ENCODE measurements around the gene NSUN2. TPM values are rescaled to one million over a fixed set of nuclear protein-coding genes. Genes with fewer than 3 reads are reported as not detected.

The NSUN2 gene
- total and polyA plus RNA-seq, 2 donors (not counting 3 experiments of a cell fraction or from before 2014, with no cell fraction given): 53.7 to 73.0 TPM

GRCh38 chr5:6666762-6667161 lies 33.9 kb upstream of the NSUN2 start:
- intact Hi-C loops (cut with micrococcal nuclease): no loop called here
- Histone ChIP-seq H3K4me2 (ENCODE audit: insufficient read depth, low read length) (no peak overlapping the region), H3K27me3 (ENCODE audit: control insufficient read depth in 2 of 2, insufficient read depth in 2 of 2, low read length in 2 of 2) (no peaks in the 10 kb centered on the region), H4K20me1 (replicated peaks; ENCODE audit: control insufficient read depth, extremely low read depth, insufficient read depth, low read length) (no peaks in the 10 kb centered on the region), H3K4me1 (ENCODE audit: control insufficient read depth, extremely low read depth, insufficient read depth, low read length) (no peaks in the 10 kb centered on the region), H3K9me1 (replicated peaks; ENCODE audit: control insufficient read depth, extremely low read depth, insufficient read depth, low read length) (no peaks in the 10 kb centered on the region), H3K36me3 (ENCODE audit: control insufficient read depth in 2 of 2, extremely low read depth in 1 of 2, insufficient read depth in 2 of 2, low read length in 2 of 2) (no peaks in the 10 kb centered on the region), H3K27ac (ENCODE audit: insufficient read depth, low read depth, low read length) (no peak overlapping the region), H3K79me2 (ENCODE audit: control insufficient read depth, insufficient read depth, low read length) (no peaks in the 10 kb centered on the region), H3K4me3 (replicated peaks in 1 of 3; ENCODE audit: insufficient read depth in 1 of 3, low read depth in 1 of 3, low read length in 3 of 3) (no peak overlapping the region), H3K9me3 (replicated peaks; ENCODE audit: control insufficient read depth, insufficient read depth, low read length) (no peaks in the 10 kb centered on the region), H3K9ac (replicated peaks; ENCODE audit: extremely low read depth, insufficient read depth, low read length) (no peak overlapping the region), H2AFZ (ENCODE audit: low read depth, low read length) (no peak overlapping the region)
- FAIRE-seq (no peak), DNase-seq (ENCODE audit: low read depth, low spot score) (no peak)
- no TSS peak for BruUV-seq (replicated peaks)
- TF ChIP-seq POLR2A (IDR thresholded peaks at IDR 0.05; ENCODE audit: low read depth, low read length) (no peak), JUN (IDR thresholded peaks at IDR 0.05; ENCODE audit: borderline replicate concordance, insufficient read depth, insufficient read length, low read depth) (no peak), FOS (IDR thresholded peaks at IDR 0.05; ENCODE audit: borderline replicate concordance, insufficient read depth, low read length) (no peak), POLR2AphosphoS5 (IDR thresholded peaks at IDR 0.05; ENCODE audit: insufficient read depth, low read depth, low read length) (no peak), CTCF (IDR thresholded peaks at IDR 0.05; ENCODE audit: extremely low read depth in 1 of 2, insufficient read depth in 1 of 2, low read depth in 1 of 2, low read length in 2 of 2) (no peak), EZH2 (IDR thresholded peaks at IDR 0.05; ENCODE audit: borderline replicate concordance, low read depth, low read length, severe bottlenecking) (no peak), MAX (IDR thresholded peaks at IDR 0.05; ENCODE audit: insufficient read depth, insufficient read length) (no peak), GATA2 (IDR thresholded peaks at IDR 0.05; ENCODE audit: insufficient read depth, insufficient read length, low read depth, low read length) (no peak), MYC (IDR thresholded peaks at IDR 0.05; ENCODE audit: low read depth, low read length) (no peak)
- ChIA-PET CTCF (no interaction called here), POLR2A (no interaction called here)
- dilution Hi-C loops (cut with MboI; ENCODE audit: extremely low pct_ligation_motif_present, low sequenced_read_pairs): no loop called here
